Femur (tissue), 1 donor: ENCODE data around the gene KLHL8.

ENCODE experiments used
- DNase-seq: peaks from one replicate; pipeline ENCODE4 v3.0.0-alpha.2; 2017

KLHL8 gene

DNA sequence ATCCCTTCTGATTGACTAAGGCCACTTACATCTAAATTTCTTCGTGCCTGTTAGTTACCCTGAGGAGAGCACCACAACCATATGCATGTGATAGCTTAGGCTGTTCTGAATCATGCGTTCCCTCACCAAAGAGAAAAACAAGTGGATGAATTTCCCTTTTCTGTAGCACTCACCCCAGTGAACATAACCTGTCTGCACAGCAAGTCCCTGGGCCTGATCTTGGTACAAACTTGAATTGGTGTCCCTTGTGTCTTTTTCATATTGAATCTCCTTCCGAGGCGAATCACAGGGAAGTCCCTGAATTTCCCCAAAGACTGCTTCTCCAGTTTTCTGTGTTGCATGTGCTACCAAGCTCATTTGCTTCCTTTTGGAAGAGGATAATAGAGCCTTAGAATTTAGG is 100.4 kb downstream of the KLHL8 start:
- no peak for DNase-seq

- no peak for DNase-seq
Measured at GRCh38 chr4:87118826-87119225, 101.6 kb downstream of the KLHL8 start.

- no peak for DNase-seq
Measured at GRCh38 chr4:87118421-87118820, 102.0 kb downstream of the KLHL8 start.

GRCh38 chr4:87117732-87118075 is 102.7 kb downstream of the KLHL8 start:
- no peak for DNase-seq

DNA sequence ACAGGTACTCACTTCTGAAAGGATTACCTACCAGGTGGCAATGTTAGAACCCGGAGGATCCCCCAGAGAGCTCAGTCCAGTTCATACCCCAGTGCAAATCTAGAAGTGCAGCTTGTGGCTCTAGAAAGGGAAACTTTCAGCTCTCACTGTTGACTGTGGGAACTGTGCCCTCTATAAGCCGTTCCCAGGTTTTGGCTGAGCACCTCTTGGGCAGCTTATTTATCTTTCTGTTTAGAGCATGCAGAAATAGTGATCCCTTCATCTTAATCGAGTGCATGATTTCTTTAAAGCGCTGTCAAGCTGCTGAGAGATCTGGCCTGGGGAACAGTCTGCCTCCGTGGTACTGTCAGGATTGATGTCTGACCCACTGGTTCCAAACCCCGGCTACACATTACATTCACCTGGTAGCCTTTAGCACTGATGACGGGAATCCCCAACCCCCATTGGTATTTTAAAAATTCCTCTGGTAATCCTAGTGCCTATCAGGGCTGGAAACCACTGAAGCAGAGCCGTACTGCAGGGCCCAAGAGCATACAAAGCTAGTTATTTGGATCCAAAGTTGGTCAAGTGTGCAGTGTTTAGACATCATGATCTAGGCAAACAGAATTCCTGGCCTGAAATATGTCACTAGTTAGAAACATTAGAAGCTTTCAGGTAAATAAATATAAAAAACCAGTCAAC is 103.2 kb downstream of the KLHL8 start:
- DNase-seq = no peak

GRCh38 chr4:87116231-87116630 is 104.2 kb downstream of the KLHL8 start:
- DNase-seq = no peak

DNA sequence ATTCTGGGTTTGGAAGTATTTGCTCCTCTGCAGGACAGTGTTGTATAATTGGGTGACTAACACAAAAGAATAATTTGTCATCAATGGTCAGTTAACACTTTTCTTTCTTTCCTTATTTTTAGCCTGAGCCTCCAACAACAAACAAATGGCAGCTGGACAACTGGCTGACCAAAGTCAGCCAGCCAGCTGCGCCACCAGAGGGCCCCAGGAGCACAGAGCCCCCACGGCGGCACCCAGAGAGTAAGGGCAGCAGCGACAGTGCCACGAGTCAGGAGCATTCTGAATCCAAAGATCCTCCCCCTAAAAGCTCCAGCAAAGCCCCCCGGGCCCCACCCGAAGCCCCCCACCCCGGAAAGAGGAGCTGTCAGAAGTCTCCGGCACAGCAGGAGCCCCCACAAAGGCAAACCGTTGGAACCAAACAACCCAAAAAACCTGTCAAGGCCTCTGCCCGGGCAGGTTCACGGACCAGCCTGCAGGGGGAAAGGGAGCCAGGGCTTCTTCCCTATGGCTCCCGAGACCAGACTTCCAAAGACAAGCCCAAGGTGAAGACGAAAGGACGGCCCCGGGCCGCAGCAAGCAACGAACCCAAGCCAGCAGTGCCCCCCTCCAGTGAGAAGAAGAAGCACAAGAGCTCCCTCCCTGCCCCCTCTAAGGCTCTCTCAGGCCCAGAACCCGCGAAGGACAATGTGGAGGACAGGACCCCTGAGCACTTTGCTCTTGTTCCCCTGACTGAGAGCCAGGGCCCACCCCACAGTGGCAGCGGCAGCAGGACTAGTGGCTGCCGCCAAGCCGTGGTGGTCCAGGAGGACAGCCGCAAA is 106.0 kb downstream of the KLHL8 start:
- no peak for DNase-seq

DNA sequence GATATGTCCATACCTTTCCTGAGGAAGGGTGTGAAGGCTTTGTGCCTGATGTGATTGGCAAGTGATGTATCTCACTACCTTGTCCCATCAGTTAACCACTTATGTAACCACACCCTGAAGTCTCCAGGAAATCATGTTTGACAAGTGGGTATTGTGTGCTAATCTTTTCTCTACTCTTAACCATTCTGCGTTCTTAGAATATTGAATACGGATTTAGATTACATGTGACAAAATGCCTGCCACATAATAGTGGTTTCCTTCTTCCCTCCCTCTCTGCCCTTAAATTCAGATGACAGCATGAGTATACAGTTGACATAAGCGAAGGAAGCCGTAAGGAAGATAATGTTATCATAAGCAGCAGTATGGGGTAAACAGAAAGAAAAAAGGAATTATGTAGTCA is 108.4 kb downstream of the KLHL8 start:
- DNase-seq = no peak
